Measurements from ENCODE around the gene NBEAL1.
"Not testable (repeated sequence)": the region's sequence is repeated elsewhere in the genome, so short reads cannot be mapped to it uniquely, and the experiment has no call there.

The NBEAL1 gene

DNA sequence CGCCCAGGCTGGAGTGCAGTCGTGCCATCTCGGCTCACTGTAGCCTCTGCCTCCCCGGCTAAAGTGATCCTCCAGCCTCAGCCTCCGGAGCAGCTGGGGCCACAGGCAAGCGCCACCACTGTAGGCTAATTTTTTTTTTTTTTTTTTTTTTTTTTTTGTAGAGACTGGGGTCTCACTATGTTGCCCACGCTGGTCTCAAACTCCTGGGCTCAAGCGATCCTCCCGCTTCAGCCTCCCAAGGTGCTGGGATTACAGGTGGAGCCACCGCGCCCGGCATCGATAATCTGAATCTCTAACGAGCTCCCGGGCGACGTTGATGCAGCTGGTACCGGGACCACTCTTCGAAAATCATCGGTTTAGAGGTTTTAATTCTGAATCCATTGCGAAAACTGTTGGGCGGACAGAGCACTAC is 223.6 kb downstream of the NBEAL1 start:
- DNase-seq = no peak

DNA sequence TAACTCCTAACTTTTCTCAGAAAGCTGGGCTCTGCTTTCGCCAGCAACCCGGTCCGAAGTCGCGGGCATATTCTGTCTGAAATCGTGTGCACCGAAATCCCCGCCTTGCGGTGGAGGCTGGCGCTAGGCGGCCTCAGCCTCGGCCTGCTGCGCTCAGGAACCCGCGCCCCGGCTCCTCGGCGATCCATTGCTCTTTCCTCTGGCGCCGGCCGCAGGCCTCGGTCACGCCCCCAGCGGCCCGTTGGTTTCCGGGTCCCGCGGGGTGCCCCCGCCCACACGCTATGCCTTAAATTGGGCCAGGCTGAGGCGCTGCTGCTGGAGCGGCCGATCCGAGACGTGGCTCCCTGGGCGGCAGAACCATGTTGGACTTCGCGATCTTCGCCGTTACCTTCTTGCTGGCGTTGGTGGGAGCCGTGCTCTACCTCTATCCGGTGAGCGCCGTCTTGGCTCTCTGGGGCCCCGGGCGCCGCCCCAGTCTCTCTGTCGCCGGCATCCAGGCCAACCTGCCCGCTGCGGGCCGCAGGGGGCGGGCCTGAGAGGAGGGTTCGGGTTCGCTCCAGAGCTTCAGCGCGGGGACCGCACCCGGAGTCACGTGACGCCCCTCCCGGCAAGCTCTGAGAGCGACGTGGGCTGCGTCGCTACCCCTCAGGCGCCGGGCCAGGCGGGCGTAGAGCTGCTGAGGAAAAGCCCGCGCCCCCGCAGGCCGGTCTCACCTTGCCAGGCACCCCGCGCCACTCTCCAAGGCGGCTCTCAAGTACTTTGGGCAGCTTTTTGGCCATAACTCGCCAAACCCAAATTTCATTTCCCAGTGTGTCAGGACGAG is 224.2 kb downstream of the NBEAL1 start, which contains the start of gene CYP20A1:
TSS of gene CYP20A1 (plus strand) at position 315 of the 823 bp plus-strand sequence. CDS start at position 360, 45 bp downstream.
- DNase-seq = peak; percentile 95

DNA sequence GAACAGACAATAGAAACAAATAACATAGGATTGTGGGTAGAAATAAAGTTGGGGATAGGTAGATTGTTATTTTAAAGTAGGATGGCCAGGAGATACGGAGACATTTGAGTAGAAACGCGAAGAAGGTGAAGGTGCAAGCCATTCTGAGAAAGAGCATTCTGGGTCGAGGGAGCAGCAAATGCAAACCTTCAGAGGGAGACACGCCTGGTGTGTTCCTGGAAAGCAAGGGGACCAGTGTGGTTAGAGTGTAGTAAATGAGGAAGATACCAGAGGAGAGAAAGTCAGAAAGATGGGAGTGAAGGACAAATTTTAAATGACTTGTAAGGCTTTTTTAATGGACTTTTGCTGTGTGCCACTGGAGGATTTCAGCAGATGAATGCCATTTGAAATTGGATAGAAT is 225.8 kb downstream of the NBEAL1 start:
- DNase-seq = no peak

DNA sequence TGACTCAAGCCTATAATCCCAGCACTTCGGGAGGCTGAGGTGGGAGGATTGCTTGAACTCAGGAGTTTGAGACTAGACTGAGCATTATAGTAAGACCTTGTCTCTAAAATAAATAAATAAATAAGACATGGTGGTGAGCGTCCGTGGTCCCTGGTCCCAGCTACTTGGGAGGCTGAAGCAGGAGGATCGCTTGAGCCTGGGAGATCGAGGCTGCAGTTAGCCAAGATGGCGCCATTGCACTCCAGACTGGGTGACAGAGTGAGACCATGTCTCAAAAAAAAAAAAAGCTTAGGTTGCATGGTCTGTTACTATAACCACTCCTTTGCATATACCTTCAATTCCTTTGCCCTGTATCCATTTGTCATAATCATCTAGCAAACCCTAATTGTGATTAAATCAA is 227.8 kb downstream of the NBEAL1 start:
- no peak for DNase-seq

DNA sequence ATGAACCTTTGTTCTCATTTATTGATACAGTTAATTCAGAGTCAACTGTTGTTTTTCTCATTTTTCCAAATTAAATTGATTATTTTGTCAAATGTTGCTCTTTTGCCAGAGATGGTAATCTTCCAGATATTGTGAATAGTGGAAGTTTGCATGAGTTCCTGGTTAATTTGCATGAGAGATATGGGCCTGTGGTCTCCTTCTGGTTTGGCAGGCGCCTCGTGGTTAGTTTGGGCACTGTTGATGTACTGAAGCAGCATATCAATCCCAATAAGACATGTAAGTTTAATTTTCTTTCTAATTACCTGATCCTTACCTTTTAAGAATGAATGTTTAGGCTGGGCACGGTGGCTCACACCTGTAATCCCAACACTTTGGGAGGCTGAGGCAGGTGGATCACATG is 232.0 kb downstream of the NBEAL1 start:
- DNase-seq = no peak

DNA sequence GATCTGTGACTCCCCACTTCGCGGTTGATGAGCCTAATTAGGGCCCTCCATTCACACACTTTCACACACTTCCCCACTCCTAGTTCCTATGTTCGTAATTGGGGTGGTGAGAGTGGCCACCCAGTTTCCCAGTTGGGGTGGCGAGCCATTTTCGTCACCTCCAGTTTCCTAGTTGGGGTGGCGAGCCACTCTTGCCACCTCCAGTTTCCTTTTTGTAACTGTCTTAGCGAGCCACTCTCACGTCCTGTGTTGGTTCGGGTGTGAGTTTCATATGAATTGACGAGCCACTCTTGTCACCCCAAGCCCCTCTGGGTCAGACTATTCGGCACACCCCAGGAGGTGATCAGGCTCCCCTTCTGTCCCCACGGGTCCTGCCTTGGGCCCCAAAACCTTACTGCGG is 238.1 kb downstream of the NBEAL1 start:
- DNase-seq = no peak

DNA sequence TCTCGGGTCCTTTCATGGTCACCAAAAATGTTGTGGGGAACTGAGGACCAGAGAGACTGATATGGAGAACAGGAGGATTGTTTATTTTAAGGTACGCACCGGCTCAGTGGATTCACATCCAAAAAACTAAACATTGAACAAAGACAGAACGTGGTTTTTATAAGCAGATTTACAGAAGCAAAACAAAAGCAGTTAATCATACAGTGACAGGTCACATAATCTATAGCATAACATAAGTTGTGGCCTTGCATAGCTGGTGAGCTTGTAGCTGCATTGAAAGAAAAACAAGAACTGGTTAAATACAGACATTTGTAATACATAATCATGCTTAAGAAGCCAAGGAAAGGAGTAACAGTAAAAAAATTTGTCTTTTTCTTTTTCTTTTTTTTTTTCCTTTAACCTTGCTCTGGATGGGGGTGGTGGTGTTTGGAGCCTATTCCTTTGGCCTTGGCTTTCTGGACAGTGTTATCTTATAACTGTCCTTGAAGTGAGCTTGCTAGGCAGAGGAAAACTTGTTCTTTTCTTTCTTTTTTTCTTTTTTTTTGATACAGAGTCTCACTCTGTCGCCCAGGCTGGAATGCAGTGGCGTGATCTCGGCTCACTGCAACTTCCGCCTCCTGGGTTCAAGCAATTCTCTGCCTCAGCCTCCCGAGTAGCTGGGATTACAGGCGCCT is 238.9 kb downstream of the NBEAL1 start:
- not testable (repeated sequence) for DNase-seq

DNA sequence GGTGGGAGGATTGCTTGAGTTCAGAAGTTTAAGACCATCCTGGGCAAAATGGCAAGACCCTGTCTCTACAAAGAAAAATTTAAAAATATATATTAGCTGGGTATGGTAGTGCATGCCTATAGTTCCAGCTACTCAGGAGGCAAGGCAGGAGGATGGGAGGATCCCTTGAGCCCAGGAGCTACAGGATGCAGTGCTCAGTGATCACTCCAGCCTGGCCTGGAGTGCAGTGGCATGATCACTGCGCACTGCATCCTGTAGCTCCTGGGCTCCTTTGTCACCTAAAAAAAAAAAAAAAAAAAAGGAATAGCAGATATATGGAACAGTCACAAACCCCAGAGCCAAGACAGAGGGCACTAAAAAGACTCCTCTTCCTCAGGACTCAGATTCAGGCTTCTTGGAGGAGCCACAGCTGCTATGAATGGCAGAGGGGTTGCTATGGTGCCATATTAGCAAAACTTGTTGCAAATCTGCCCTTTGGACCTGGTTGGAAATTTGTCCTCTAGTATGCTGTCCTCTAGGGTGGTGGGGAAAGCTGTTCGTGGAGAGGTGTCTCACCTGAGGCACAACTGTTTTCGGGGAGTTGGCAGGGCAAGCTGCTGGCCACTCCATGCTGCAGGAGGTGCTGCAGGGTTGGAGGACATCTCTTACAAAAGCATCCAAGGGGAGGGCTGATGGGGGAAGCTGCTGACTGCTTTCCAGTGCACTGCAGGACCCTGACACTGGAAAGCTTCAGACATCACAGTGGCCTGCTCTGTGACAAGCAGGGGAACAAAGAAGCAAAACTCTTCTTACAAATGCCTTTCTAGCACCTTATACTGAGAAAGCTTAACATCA is 246.9 kb downstream of the NBEAL1 start:
- DNase-seq = no peak

Measured in NCI-H748 treated with DMSO at 0.1 percent for 48 hours (cell line).